HG02852 (cell line): ENCODE measurements around the gene SCAP.

ENCODE experiments used
- ATAC-seq: cut with Tn5 transposase; IDR thresholded peaks from one replicate; pipeline ENCODE4 v1.9.1; 2021; ENCODE audit warnings: mild to moderate bottlenecking, moderate library complexity; ENCODE audit not compliant: unreplicated experiment

Gene SCAP

GRCh38 chr3:47367631-47368030 is 108.1 kb downstream of the SCAP start:
- ATAC-seq, result no peak

- ATAC-seq, result no peak
Observed at GRCh38 chr3:47366833-47367232, 108.9 kb downstream of the SCAP start.

GRCh38 chr3:47365213-47366153 is 110.3 kb downstream of the SCAP start:
- no peak for ATAC-seq
